Measurements from ENCODE around the gene TMCO6. TPM values are rescaled to one million over a fixed set of nuclear protein-coding genes. Genes with fewer than 3 reads are reported as not detected.
"Not testable (repeated sequence)": the region's sequence is repeated elsewhere in the genome, so short reads cannot be mapped to it uniquely, and the experiment has no call there.

The TMCO6 gene
- total and polyA plus RNA-seq, 3 experiments from 2014 or later: 15.4 to 24.4 (median 23.9) TPM

- Histone ChIP-seq H3K36me3 (ENCODE audit: insufficient read depth, low read length) (no peaks in the 10 kb centered on the region), H3K27me3 (ENCODE audit: insufficient read depth, low read length, poor library complexity, severe bottlenecking) (no peaks in the 10 kb centered on the region), H3K27ac (ENCODE audit: low read depth, low read length) (no peak overlapping the region), H3K4me1 (ENCODE audit: insufficient read depth, low read length) (no peaks in the 10 kb centered on the region), H3K9me3 (ENCODE audit: low read length) (no peaks in the 10 kb centered on the region), H3K4me3 (ENCODE audit: low read length) (no peak overlapping the region)
- H3K27me3 Mint-ChIP-seq: peaks cover 9 to 20% of the 10 kb centered on the region in 2 donors
- no peak for DNase-seq
- no peaks in the 10 kb centered on the region for H3K4me1 Mint-ChIP-seq
- H3K27ac Mint-ChIP-seq: peak overlapping the region in 1 of 8 donors; percentile 16
- H3K36me3 Mint-ChIP-seq: peaks cover 0 to 1% (median 0%) of the 10 kb centered on the region in 3 donors
- H3K4me3 Mint-ChIP-seq: no peak overlapping the region
- ChIA-PET CTCF (interaction anchor here (1.0 kb wide), 1 partner anchor 75 kb away, joined by 3 read pairs; the partner anchor contains the start of gene EIF4EBP3), POLR2A (no interaction called here)
- H3K9me3 Mint-ChIP-seq: no peaks in the 10 kb centered on the region
Observed at GRCh38 chr5:140622301-140622700, 16.9 kb upstream of the TMCO6 start.

- H3K27ac ChIP-seq (ENCODE audit: low read depth, low read length); H3K36me3 Mint-ChIP-seq; H3K4me3 ChIP-seq (ENCODE audit: low read length); H3K9me3 ChIP-seq (ENCODE audit: low read length); POLR2A ChIA-PET; H3K27me3 ChIP-seq (ENCODE audit: insufficient read depth, low read length, poor library complexity, severe bottlenecking); H3K4me1 ChIP-seq (ENCODE audit: insufficient read depth, low read length); H3K4me1 Mint-ChIP-seq; DNase-seq; H3K9me3 Mint-ChIP-seq; H3K4me3 Mint-ChIP-seq; H3K36me3 ChIP-seq (ENCODE audit: insufficient read depth, low read length): not testable (repeated sequence)
- H3K27ac Mint-ChIP-seq: peak overlapping the region in 1 of 8 donors; percentile 68
- peaks cover 12 to 21% of the 10 kb centered on the region in 2 donors for H3K27me3 Mint-ChIP-seq
- CTCF ChIA-PET: interaction anchor here (1.0 kb wide), 1 partner anchor 76 kb away, joined by 3 read pairs; the partner anchor contains the start of gene EIF4EBP3
Observed at GRCh38 chr5:140623061-140623460, 16.2 kb upstream of the TMCO6 start.

- H3K4me1 ChIP-seq (ENCODE audit: insufficient read depth, low read length); POLR2A ChIA-PET; H3K9me3 ChIP-seq (ENCODE audit: low read length); H3K27ac ChIP-seq (ENCODE audit: low read depth, low read length); H3K27me3 ChIP-seq (ENCODE audit: insufficient read depth, low read length, poor library complexity, severe bottlenecking); H3K9me3 Mint-ChIP-seq; H3K4me3 ChIP-seq (ENCODE audit: low read length); H3K4me1 Mint-ChIP-seq; H3K36me3 Mint-ChIP-seq; H3K36me3 ChIP-seq (ENCODE audit: insufficient read depth, low read length); H3K4me3 Mint-ChIP-seq; CTCF ChIA-PET; DNase-seq: not testable (repeated sequence)
- peaks cover 13 to 21% of the 10 kb centered on the region in 2 donors for H3K27me3 Mint-ChIP-seq
- peak overlapping the region in 1 of 8 donors; percentile 24 for H3K27ac Mint-ChIP-seq
Observed at GRCh38 chr5:140624886-140625285, 14.4 kb upstream of the TMCO6 start.

DNA sequence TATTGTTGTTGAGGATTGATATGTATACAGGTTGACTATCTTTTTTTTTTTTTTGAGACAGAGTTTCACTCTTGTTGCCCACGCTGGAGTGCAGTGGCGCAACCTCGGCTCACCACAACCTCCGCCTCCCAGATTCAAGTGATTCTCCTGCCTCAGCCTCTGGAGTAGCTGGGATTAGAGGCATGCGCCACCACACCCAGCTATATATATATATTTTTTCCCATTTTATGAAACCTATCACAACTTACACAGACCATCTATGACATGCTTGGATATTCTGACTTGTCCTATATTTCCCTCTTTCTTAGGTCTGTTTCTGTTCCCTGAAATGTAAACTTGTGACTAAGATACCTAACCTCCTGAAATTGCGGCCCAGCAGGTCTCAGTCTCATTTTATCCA lies 11.3 kb upstream of the TMCO6 start:
- no peaks in the 10 kb centered on the region for H3K27me3 ChIP-seq (ENCODE audit: insufficient read depth, low read length, poor library complexity, severe bottlenecking)
- H3K4me1 ChIP-seq (ENCODE audit: insufficient read depth, low read length): peaks cover 2% of the 10 kb centered on the region
- ChIA-PET POLR2A (interaction anchor here (0.8 kb wide), 1 partner anchor 75 kb away, joined by 3 read pairs; no protein-coding TSS in a partner anchor), CTCF (no interaction called here)
- Mint-ChIP-seq H3K27me3 (peaks cover 4 to 9% of the 10 kb centered on the region in 2 donors), H3K4me3 (no peak overlapping the region), H3K9me3 (peaks cover 0 to 5% (median 0%) of the 10 kb centered on the region in 5 donors), H3K27ac (peak overlapping the region in 1 of 8 donors; percentile 47), H3K36me3 (peaks cover 0 to 2% (median 1%) of the 10 kb centered on the region in 3 donors), H3K4me1 (peaks cover 7 to 15% (median 14%) of the 10 kb centered on the region in 3 donors)
- no peak for DNase-seq
- no peaks in the 10 kb centered on the region for H3K36me3 ChIP-seq (ENCODE audit: insufficient read depth, low read length)
- H3K27ac ChIP-seq (ENCODE audit: low read depth, low read length): no peak overlapping the region
- H3K4me3 ChIP-seq (ENCODE audit: low read length): no peak overlapping the region
- H3K9me3 ChIP-seq (ENCODE audit: low read length): no peaks in the 10 kb centered on the region

- H3K9me3 ChIP-seq (ENCODE audit: low read length): no peaks in the 10 kb centered on the region
Observed at GRCh38 chr5:140628711-140629110, 10.5 kb upstream of the TMCO6 start.

DNA sequence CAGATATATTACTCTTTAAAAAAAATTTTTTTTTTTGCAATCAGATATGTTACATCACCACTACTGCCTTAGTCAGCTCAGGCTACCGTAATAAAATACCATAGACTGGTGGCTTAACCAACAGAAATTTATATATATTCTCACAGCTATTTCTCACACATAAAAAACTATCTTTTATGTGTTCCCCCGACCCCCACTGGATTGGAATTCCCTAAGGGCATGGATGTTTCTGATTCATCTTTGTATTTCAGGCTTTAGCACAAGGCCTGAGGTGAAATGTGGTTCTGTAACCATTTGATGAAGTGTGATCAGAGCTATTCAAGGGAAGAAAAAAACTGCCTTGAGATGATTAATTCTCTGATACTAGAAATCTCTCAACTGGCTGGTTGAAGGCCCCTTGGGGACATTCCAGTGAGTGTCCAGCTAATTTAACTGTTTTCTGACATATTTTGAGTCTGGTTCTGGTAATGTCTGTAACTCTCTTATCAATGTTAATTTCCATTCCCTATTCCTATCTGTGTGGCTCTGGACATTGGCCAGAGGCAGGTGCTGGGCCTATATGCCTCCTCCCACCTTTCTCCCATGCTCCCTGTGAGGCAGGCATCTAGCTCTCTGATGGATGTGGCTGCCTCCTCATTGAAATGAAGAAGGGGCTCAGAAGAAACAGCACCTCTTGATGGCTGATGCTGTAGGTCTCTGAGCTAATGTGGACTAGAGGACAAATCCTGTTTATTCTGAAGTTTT lies 8.8 kb upstream of the TMCO6 start:
- Histone ChIP-seq H3K4me3 (ENCODE audit: low read length) (no peak overlapping the region), H3K4me1 (ENCODE audit: insufficient read depth, low read length) (peaks cover 6% of the 10 kb centered on the region), H3K9me3 (ENCODE audit: low read length) (no peaks in the 10 kb centered on the region), H3K36me3 (ENCODE audit: insufficient read depth, low read length) (no peaks in the 10 kb centered on the region), H3K27me3 (ENCODE audit: insufficient read depth, low read length, poor library complexity, severe bottlenecking) (no peaks in the 10 kb centered on the region), H3K27ac (ENCODE audit: low read depth, low read length) (no peak overlapping the region)
- H3K4me1 Mint-ChIP-seq: peaks cover 15 to 25% (median 25%) of the 10 kb centered on the region in 3 donors
- no peak for DNase-seq
- ChIA-PET POLR2A (no interaction called here), CTCF (interaction anchor here (1.2 kb wide), 1 partner anchor 9 kb away, joined by 3 read pairs; the partner anchor contains the start of gene TMCO6)
- no peak overlapping the region for H3K27ac Mint-ChIP-seq
- peaks cover 0 to 2% (median 0%) of the 10 kb centered on the region in 3 donors for H3K36me3 Mint-ChIP-seq
- H3K9me3 Mint-ChIP-seq: peaks cover 0 to 5% (median 0%) of the 10 kb centered on the region in 5 donors
- peaks cover 7 to 12% of the 10 kb centered on the region in 2 donors for H3K27me3 Mint-ChIP-seq
- H3K4me3 Mint-ChIP-seq: peak overlapping the region in 6 of 7 donors; percentile 44 to 85 (median 66)

More at GRCh38 chr5:140628711-140629110, 10.5 kb upstream of the TMCO6 start:
- H3K4me3 Mint-ChIP-seq: no peak overlapping the region
- no peak for DNase-seq
- POLR2A ChIA-PET: no interaction called here
- no peak overlapping the region for H3K27ac Mint-ChIP-seq
- peaks cover 12 to 22% (median 21%) of the 10 kb centered on the region in 3 donors for H3K4me1 Mint-ChIP-seq
- no peaks in the 10 kb centered on the region for H3K36me3 ChIP-seq (ENCODE audit: insufficient read depth, low read length)
- H3K27ac ChIP-seq (ENCODE audit: low read depth, low read length): no peak overlapping the region
- H3K36me3 Mint-ChIP-seq: peaks cover 0 to 2% (median 1%) of the 10 kb centered on the region in 3 donors
- no peak overlapping the region for H3K4me3 ChIP-seq (ENCODE audit: low read length)
- H3K27me3 ChIP-seq (ENCODE audit: insufficient read depth, low read length, poor library complexity, severe bottlenecking): no peaks in the 10 kb centered on the region
- CTCF ChIA-PET: no interaction called here
- peaks cover 7 to 12% of the 10 kb centered on the region in 2 donors for H3K27me3 Mint-ChIP-seq
- H3K4me1 ChIP-seq (ENCODE audit: insufficient read depth, low read length): peaks cover 6% of the 10 kb centered on the region
- peaks cover 0 to 5% (median 0%) of the 10 kb centered on the region in 5 donors for H3K9me3 Mint-ChIP-seq

GRCh38 chr5:140631036-140631417 lies 8.2 kb upstream of the TMCO6 start:
- Mint-ChIP-seq H3K9me3 (peaks cover 0 to 5% (median 0%) of the 10 kb centered on the region in 5 donors), H3K27me3 (peaks cover 7 to 12% of the 10 kb centered on the region in 2 donors), H3K27ac (peak overlapping the region in 1 of 8 donors; percentile 58), H3K4me3 (peak overlapping the region; percentile 16 to 85 (median 65)), H3K36me3 (peaks cover 0 to 2% (median 0%) of the 10 kb centered on the region in 3 donors), H3K4me1 (peaks cover 15 to 25% (median 25%) of the 10 kb centered on the region in 3 donors)
- POLR2A ChIA-PET: interaction anchor here (2.3 kb wide), 1 partner anchor 16 kb away, joined by 12 read pairs; the partner anchor contains the start of genes IK and NDUFA2
- Histone ChIP-seq H3K9me3 (ENCODE audit: low read length) (no peaks in the 10 kb centered on the region), H3K36me3 (ENCODE audit: insufficient read depth, low read length) (no peaks in the 10 kb centered on the region), H3K4me1 (ENCODE audit: insufficient read depth, low read length) (peaks cover 6% of the 10 kb centered on the region), H3K4me3 (ENCODE audit: low read length) (no peak overlapping the region), H3K27ac (ENCODE audit: low read depth, low read length) (no peak overlapping the region), H3K27me3 (ENCODE audit: insufficient read depth, low read length, poor library complexity, severe bottlenecking) (no peaks in the 10 kb centered on the region)
- CTCF ChIA-PET: interaction anchor here (1.2 to 2.3 kb wide), 2 partner anchors 9 to 65 kb away, joined by 3 to 6 read pairs; partner anchors contain the start of gene TMCO6
- no peak for DNase-seq
